ENCODE measurements around the gene JAG1.

DNA sequence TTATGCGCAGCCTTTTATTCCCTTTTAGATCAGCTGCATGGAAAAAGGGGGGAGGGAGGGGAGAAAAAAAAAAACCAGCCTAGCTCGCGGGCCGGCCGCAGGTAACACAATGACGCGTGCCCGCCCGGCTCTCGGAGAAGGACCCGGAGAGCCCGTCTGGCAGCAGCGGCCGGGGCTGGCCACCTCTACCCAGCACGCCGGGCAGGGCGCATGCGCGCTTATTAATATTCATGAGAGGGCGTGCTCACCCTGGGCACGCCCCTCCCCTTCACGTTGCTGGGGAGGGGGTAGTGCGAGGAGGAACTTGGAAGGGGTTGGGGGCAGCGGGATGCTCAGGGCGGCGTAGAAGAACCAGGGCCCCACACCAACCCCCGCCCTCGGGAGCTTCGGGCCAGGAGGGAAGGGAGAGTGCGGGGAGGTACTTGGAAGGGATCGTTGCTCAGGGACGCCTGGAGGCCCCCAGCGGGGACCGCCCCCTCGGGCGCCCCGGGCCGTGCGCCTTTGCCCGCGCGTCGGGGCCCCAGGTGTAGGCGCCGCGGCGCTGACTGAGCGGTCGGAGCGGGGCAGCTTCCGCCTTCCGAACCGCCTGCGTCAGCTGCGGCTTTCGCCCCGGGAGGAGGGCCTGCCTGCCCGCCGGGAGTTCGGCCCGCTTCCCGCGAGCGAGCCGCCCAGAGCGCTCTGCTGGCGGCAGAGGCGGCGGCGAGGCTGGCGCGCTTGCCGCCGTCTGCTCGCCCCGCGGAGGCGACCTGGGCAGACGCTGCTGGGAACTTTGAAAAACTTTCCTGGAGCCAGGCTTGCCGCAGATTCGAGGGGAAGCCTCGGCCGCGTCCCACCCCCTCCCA lies at the start of gene JAG1:
- TF ChIP-seq, protein P1, sequence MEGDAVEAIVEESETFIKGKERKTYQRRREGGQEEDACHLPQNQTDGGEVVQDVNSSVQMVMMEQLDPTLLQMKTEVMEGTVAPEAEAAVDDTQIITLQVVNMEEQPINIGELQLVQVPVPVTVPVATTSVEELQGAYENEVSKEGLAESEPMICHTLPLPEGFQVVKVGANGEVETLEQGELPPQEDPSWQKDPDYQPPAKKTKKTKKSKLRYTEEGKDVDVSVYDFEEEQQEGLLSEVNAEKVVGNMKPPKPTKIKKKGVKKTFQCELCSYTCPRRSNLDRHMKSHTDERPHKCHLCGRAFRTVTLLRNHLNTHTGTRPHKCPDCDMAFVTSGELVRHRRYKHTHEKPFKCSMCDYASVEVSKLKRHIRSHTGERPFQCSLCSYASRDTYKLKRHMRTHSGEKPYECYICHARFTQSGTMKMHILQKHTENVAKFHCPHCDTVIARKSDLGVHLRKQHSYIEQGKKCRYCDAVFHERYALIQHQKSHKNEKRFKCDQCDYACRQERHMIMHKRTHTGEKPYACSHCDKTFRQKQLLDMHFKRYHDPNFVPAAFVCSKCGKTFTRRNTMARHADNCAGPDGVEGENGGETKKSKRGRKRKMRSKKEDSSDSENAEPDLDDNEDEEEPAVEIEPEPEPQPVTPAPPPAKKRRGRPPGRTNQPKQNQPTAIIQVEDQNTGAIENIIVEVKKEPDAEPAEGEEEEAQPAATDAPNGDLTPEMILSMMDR (IDR thresholded peaks at IDR 0.05): no peak
- TF ChIP-seq POLR2AphosphoS5 (IDR thresholded peaks at IDR 0.05): peak; percentile 84 to 97
- TF ChIP-seq POLR2A (IDR thresholded peaks at IDR 0.05; ENCODE audit: low read depth): peak; percentile 78
- no peak for TF ChIP-seq EP300 (IDR thresholded peaks at IDR 0.05)

Measured in esophagus muscularis mucosa (tissue), 4 donors.